GM21619 (cell line): ENCODE data around the gene POU4F3.

ENCODE experiments used
- ATAC-seq: cut with Tn5 transposase; IDR thresholded peaks from one replicate; pipeline ENCODE4 v1.9.1; 2021; ENCODE audit not compliant: unreplicated experiment

The POU4F3 gene

GRCh38 chr5:146339715-146340259, 1.1 kb downstream of the POU4F3 start:
- ATAC-seq: no peak

DNA sequence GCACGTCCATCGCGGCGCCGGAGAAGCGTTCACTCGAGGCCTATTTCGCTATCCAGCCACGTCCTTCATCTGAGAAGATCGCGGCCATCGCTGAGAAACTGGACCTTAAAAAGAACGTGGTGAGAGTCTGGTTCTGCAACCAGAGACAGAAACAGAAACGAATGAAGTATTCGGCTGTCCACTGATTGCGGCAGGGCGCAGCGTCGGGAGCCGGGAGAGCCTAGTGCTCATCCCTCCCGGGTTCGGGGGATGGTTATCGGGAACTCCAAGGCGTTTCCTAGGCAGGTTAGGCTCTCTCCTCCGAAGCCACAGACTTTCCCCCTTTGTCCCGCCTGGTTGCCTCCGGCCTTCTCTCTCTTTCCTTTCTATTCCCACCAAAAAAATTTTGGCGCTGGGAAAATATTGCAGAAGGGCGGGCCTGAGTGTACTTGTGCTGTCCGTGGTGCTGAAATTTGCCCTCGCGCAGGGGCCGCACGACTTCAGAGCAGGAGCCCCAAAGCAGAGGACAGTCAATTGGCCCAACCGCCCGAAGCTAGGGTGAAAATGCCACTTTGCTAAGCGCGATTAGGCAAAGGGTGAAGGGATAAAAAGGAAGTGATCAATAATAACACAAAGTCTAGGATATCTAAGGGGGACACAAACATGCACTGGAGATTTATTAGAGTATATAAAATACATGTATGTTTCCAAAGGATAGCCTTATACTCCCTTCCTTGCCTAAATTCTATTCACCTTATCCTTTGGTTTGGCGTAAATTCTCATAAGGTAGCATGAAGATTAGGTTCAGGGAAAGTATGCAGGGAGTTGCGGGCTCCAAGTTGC, 1.8 kb downstream of the POU4F3 start:
- no peak for ATAC-seq

GRCh38 chr5:146341854-146342253, 3.2 kb downstream of the POU4F3 start:
- ATAC-seq: no peak

- no peak for ATAC-seq
Observed at GRCh38 chr5:146342519-146342881, 3.9 kb downstream of the POU4F3 start.

GRCh38 chr5:146342882-146343865, 4.5 kb downstream of the POU4F3 start:
- no peak for ATAC-seq

- ATAC-seq: no peak
Observed at GRCh38 chr5:146344155-146345118, 5.8 kb downstream of the POU4F3 start.

- ATAC-seq: no peak
Observed at GRCh38 chr5:146345240-146345577, 6.6 kb downstream of the POU4F3 start.

- ATAC-seq: no peak
Observed at GRCh38 chr5:146345578-146346366, 7.1 kb downstream of the POU4F3 start.

GRCh38 chr5:146357126-146357525, 18.5 kb downstream of the POU4F3 start:
- ATAC-seq: no peak

GRCh38 chr5:146359836-146360235, 21.2 kb downstream of the POU4F3 start:
- no peak for ATAC-seq

GRCh38 chr5:146363161-146363874, 24.7 kb downstream of the POU4F3 start:
- no peak for ATAC-seq

DNA sequence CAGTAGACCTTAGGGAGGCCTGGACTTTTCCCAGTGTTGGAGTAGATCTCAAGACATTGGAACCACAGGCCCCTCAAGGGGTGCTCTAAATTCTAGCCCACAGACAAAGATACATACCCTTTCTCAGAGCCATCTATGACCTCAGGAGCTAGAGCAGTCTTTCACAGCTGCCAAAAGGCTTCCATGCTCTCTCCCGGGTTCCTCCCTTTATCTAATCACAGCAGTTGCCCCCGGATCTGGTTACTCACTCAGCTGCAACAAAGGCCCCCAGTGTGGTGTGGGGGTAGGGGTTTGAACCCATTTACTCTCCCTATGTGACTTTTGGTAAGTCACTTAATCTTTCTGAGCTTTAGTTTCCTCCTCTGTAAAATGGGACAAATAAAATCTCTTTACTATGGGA, 27.0 kb downstream of the POU4F3 start:
- ATAC-seq: no peak

DNA sequence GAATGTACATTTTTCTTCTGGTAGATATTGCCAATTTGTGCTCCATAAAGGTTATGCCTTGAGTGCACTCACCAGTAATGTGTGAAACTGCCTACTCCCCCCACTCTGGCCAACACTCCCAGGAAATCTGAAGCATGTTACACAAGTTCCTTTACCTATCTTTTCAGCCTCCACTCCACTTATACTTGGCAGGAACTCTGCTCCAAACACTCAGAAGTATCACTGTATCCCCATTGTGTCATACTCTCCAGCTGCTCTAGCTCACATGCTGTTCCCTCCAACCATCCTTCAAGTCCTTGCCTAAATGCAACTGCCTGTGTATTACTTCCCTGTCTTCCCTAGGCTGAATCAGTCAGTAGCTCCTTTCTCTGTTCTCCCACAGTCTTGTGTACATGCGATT, 28.3 kb downstream of the POU4F3 start:
- no peak for ATAC-seq

GRCh38 chr5:146368137-146368536, 29.5 kb downstream of the POU4F3 start:
- ATAC-seq: no peak

- no peak for ATAC-seq
Observed at GRCh38 chr5:146369691-146370090, 31.1 kb downstream of the POU4F3 start.

DNA sequence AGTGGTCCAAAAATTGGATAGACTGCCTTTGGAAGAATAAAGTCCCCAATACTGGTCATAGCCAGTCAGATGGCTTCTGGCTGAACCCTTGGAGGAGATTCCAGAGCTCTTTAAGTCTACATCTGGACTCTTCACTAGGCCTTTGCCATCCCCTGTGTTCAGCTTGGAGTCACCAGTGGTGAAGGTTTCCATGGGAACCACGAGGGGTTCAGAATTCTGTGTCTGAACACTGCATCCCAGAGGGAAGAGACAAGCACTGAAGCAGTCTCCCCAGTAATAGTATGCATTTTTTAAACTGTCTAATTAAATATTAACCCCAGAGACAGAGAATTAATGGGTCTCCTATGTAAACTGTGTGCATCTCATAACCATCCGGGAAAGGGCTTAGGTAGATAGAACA, 38.2 kb downstream of the POU4F3 start:
- ATAC-seq: no peak

GRCh38 chr5:146378986-146379385, 40.3 kb downstream of the POU4F3 start:
- ATAC-seq: no peak

DNA sequence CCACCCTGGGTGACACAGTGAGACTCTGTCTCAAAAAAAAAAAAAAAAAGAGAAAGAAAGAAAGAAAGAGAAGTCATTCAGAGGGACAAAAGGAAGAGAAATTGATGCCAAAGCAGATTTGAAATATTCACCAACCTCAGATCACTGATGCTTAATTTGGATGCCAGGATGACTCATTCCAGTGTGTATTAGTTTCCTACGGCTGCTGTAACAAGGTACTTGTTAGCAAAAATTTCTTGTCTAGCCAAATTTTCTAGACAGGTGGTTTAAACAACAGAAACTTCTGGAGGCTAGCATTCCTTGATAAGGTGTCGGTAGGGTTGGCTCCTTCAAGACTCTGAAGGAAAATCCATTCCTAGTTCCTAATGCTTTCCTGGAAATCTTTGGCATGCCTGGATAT, 42.1 kb downstream of the POU4F3 start:
- ATAC-seq: no peak

DNA sequence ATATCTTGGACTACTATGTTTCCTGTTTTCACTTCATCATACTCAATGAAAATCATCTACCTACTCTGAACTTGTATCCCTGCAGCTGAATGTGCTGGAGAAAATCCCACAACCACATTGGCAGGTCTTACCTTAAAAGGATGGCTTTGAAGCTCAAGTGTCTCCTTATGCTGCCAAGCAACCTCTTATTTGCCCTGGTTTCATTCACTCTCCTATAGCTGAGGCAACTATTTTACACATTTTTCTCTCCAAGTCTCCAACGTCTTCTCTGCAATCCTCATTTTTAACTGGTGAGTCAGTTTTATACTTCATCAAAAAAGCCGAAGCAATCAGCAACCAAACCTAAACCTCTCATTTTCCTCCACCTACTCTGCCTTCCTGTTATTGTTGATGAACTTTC, 49.7 kb downstream of the POU4F3 start:
- no peak for ATAC-seq
